Breast epithelium (tissue), 3 donors: ENCODE results near the gene ELMO3.

ENCODE experiments used
- CTCF ChIP-seq, 3 donors: fragments of 450-650 bp; IDR thresholded peaks; one replicate each; pipeline ENCODE4 v1.5.1; 2016 to 2017; ENCODE audit warnings: antibody characterized with exemption in 3 of 3, mild to moderate bottlenecking in 3 of 3, moderate library complexity in 3 of 3
- POLR2A ChIP-seq: fragments of 450-650 bp; IDR thresholded peaks from one replicate; pipeline ENCODE4 v1.6.1; 2016; ENCODE audit warnings: antibody characterized with exemption, mild to moderate bottlenecking, moderate library complexity
- POLR2AphosphoS5 ChIP-seq, 3 donors: sonication (generic); formaldehyde crosslinking; IDR thresholded peaks; one replicate each; pipeline ENCODE4 v1.6.1; 2017; ENCODE audit warnings: antibody characterized with exemption in 3 of 3

GRCh38 chr16:67193536-67193935 lies 5.4 kb upstream of the ELMO3 start:
- TF ChIP-seq CTCF (IDR thresholded peaks at IDR 0.05) (no peak), POLR2A (no peak), POLR2AphosphoS5 (IDR thresholded peaks at IDR 0.05) (no peak)
